ENCODE measurements around the gene SPG21.
"Not testable (repeated sequence)": the region's sequence is repeated elsewhere in the genome, so short reads cannot be mapped to it uniquely, and the experiment has no call there.

Gene SPG21

DNA sequence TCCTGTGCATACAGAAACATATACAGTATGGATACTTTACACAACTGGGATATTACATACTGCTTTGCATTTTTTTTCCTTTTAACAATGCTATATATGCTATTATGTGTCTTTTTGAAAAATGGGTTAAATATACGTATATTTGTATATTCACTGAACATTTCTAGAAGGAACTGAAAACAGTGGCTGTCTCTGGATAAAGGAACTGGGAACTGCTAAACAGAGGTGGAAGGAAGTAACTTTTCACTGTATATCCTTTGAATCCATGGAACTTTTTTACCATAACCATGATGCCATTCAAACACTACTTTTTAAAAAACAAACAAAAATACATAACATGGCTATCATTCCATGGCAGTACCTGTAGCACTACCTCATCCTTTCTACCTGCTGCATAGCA lies 37.9 kb upstream of the SPG21 start:
- POLR2A ChIA-PET = no interaction called here
- CTCF ChIA-PET = no interaction called here
- TF ChIP-seq ZNF384 (IDR thresholded peaks at IDR 0.05) (no peak), PKNOX1 (IDR thresholded peaks at IDR 0.05) (no peak), HDGF (IDR thresholded peaks at IDR 0.05; ENCODE audit: borderline replicate concordance) (no peak), FOXK2 (IDR thresholded peaks at IDR 0.05) (no peak), NFRKB (IDR thresholded peaks at IDR 0.05) (no peak), SUZ12 (IDR thresholded peaks at IDR 0.05) (no peak), BHLHE40 (IDR thresholded peaks at IDR 0.05; ENCODE audit: borderline replicate concordance) (no peak), SP1 (IDR thresholded peaks at IDR 0.05) (no peak), FOXM1 (IDR thresholded peaks at IDR 0.05; ENCODE audit: borderline replicate concordance) (no peak), L3MBTL2 (conservative IDR thresholded peaks at IDR 0.05) (no peak), LEF1 (IDR thresholded peaks at IDR 0.05; ENCODE audit: borderline replicate concordance) (no peak), FOXA1 (IDR thresholded peaks at IDR 0.05) (no peak), TARDBP (IDR thresholded peaks at IDR 0.05) (no peak), CTBP1 (IDR thresholded peaks at IDR 0.05; ENCODE audit: borderline replicate concordance) (no peak), ELF4 (IDR thresholded peaks at IDR 0.05) (no peak), ARNT (IDR thresholded peaks at IDR 0.05) (no peak)
- no peak for DNase-seq (ENCODE audit: extremely low spot score)

DNA sequence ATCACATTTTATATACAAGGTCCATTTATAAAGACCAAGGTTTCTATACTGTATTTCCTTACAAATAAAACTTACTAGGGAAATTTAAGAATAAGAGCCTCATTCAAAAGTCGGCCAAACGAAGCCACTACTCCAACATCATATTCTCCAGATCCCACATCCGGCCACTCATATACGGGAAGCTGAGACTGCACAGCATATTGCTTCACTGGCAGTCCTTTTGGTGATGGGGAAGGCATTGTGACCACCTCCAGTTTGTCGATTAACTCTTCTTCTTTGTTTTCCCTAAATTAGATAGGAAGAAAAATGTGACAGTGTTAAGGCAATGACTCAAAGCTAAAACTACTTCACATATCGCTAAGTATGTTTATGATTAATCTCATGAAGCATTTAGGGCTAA lies 37.0 kb upstream of the SPG21 start:
- ChIA-PET CTCF (no interaction called here), POLR2A (no interaction called here)
- no peak for TF ChIP-seq LEF1 (IDR thresholded peaks at IDR 0.05; ENCODE audit: borderline replicate concordance)
- TF ChIP-seq ZNF384 (IDR thresholded peaks at IDR 0.05) = no peak
- DNase-seq (ENCODE audit: extremely low spot score) = no peak

DNA sequence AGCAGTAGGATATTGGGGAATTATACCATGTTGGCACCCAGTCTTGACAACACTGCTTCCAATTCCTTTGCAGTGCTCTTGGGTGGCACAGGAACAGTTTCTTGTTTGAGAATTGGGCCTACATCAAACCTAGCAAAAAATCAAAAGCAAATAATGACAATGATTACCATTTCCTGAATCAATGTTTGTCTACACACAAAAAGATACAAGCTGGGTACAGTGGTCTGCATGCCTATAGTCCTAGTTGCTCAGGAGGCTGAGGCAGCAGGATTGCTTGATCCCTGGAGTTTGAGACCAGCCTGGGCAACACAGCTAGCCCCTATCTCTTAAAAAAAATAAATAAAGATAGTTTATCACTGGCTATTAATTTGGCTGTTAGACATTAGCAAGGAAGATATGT lies 31.8 kb upstream of the SPG21 start:
- no peak for DNase-seq (ENCODE audit: extremely low spot score)
- TF ChIP-seq BHLHE40 (IDR thresholded peaks at IDR 0.05; ENCODE audit: borderline replicate concordance) (no peak), L3MBTL2 (conservative IDR thresholded peaks at IDR 0.05) (no peak), TARDBP (IDR thresholded peaks at IDR 0.05) (no peak), CTBP1 (IDR thresholded peaks at IDR 0.05; ENCODE audit: borderline replicate concordance) (no peak), ZNF384 (IDR thresholded peaks at IDR 0.05) (no peak), SP1 (IDR thresholded peaks at IDR 0.05) (no peak)
- ChIA-PET POLR2A (no interaction called here), CTCF (no interaction called here)

- no peak for TF ChIP-seq SP1 (IDR thresholded peaks at IDR 0.05)
- no peak for TF ChIP-seq FOXA1 (IDR thresholded peaks at IDR 0.05)
- no peak for TF ChIP-seq FOXK2 (IDR thresholded peaks at IDR 0.05)
- no peak for TF ChIP-seq ARNT (IDR thresholded peaks at IDR 0.05)
- no peak for TF ChIP-seq CTBP1 (IDR thresholded peaks at IDR 0.05; ENCODE audit: borderline replicate concordance)
- no peak for TF ChIP-seq SUZ12 (IDR thresholded peaks at IDR 0.05)
- TF ChIP-seq L3MBTL2 (conservative IDR thresholded peaks at IDR 0.05) = no peak
- no peak for TF ChIP-seq BHLHE40 (IDR thresholded peaks at IDR 0.05; ENCODE audit: borderline replicate concordance)
- TF ChIP-seq TARDBP (IDR thresholded peaks at IDR 0.05) = no peak
- no peak for TF ChIP-seq HDGF (IDR thresholded peaks at IDR 0.05; ENCODE audit: borderline replicate concordance)
- no peak for TF ChIP-seq PKNOX1 (IDR thresholded peaks at IDR 0.05)
- no peak for TF ChIP-seq ELF4 (IDR thresholded peaks at IDR 0.05)
- no peak for TF ChIP-seq NFRKB (IDR thresholded peaks at IDR 0.05)
- POLR2A ChIA-PET = no interaction called here
- CTCF ChIA-PET = interaction anchor here (0.7 kb wide), 1 partner anchor 35 kb away, joined by 5 read pairs; no protein-coding TSS in a partner anchor
- no peak for DNase-seq (ENCODE audit: extremely low spot score)
Observed at GRCh38 chr15:65020419-65020818, 30.7 kb upstream of the SPG21 start.

- CTCF ChIA-PET; DNase-seq (ENCODE audit: extremely low spot score); POLR2A ChIA-PET: not testable (repeated sequence)
Observed at GRCh38 chr15:65011198-65011597, 21.5 kb upstream of the SPG21 start.

- DNase-seq (ENCODE audit: extremely low spot score) = no peak
- ChIA-PET CTCF (interaction anchor here (0.6 to 1.2 kb wide), 3 partner anchors 13 to 513 kb away, joined by 3 to 6 read pairs (median 3); no protein-coding TSS in a partner anchor), POLR2A (interaction anchor here (1.0 to 1.2 kb wide), 2 partner anchors 19 to 29 kb away, joined by 3 to 5 read pairs; partner anchors contain the start of gene SPG21)
- TF ChIP-seq FOXK2 (IDR thresholded peaks at IDR 0.05) = no peak
- no peak for TF ChIP-seq FOXA1 (IDR thresholded peaks at IDR 0.05)
- TF ChIP-seq ARNT (IDR thresholded peaks at IDR 0.05) = no peak
- TF ChIP-seq SP1 (IDR thresholded peaks at IDR 0.05) = no peak
- TF ChIP-seq ELF4 (IDR thresholded peaks at IDR 0.05) = no peak
Observed at GRCh38 chr15:65008983-65009382, 19.3 kb upstream of the SPG21 start.

GRCh38 chr15:65006876-65007275 lies 17.2 kb upstream of the SPG21 start:
- no peak for DNase-seq (ENCODE audit: extremely low spot score)
- TF ChIP-seq SP1 (IDR thresholded peaks at IDR 0.05) (no peak), FOXK2 (IDR thresholded peaks at IDR 0.05) (no peak), ZNF384 (IDR thresholded peaks at IDR 0.05) (no peak)
- ChIA-PET CTCF (no interaction called here), POLR2A (no interaction called here)

DNA sequence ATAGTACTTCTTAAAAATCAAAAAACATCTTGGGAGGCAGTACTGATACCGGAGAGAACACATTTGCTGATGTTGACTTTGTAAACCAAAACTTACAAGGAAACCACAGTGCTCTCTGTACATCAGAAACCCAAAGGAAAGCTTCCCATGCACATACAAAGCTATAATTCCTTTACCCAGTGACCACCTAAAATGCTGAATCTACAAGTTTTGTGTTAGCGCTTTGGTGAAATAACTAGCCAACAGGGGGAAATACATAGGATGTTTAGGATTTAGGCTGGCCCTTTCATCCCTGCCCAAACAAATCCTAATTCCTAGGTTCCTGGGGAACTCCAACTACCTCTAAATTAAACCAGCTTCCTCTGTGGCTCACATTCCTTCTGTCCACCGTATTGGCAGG lies 15.3 kb upstream of the SPG21 start:
- ChIA-PET POLR2A (no interaction called here), CTCF (interaction anchor here (0.6 kb wide), 1 partner anchor 186 kb away, joined by 3 read pairs; no protein-coding TSS in a partner anchor)
- TF ChIP-seq SP1 (IDR thresholded peaks at IDR 0.05) = no peak
- TF ChIP-seq CTBP1 (IDR thresholded peaks at IDR 0.05; ENCODE audit: borderline replicate concordance) = no peak
- TF ChIP-seq FOXK2 (IDR thresholded peaks at IDR 0.05) = no peak
- no peak for TF ChIP-seq LEF1 (IDR thresholded peaks at IDR 0.05; ENCODE audit: borderline replicate concordance)
- no peak for TF ChIP-seq BHLHE40 (IDR thresholded peaks at IDR 0.05; ENCODE audit: borderline replicate concordance)
- TF ChIP-seq FOXA1 (IDR thresholded peaks at IDR 0.05) = no peak
- no peak for TF ChIP-seq NFRKB (IDR thresholded peaks at IDR 0.05)
- no peak for TF ChIP-seq TARDBP (IDR thresholded peaks at IDR 0.05)
- no peak for DNase-seq (ENCODE audit: extremely low spot score)
